ENCODE data around the gene APBA2.

Gene APBA2

GRCh38 chr15:28909958-28910500, 24.3 kb downstream of the APBA2 start:
- TF ChIP-seq POLR2A (IDR thresholded peaks at IDR 0.05; ENCODE audit: low read length), result no peak
- no peak for TF ChIP-seq GATA1 (IDR thresholded peaks at IDR 0.05; ENCODE audit: low read depth, low read length)
- DNase-seq, result no peak

GRCh38 chr15:28911310-28911931, 25.6 kb downstream of the APBA2 start:
- TF ChIP-seq GATA1 (IDR thresholded peaks at IDR 0.05; ENCODE audit: low read depth, low read length) (no peak), POLR2A (IDR thresholded peaks at IDR 0.05; ENCODE audit: low read length) (no peak)
- DNase-seq, result peak; percentile 81 to 91

GRCh38 chr15:28912422-28912821, 26.6 kb downstream of the APBA2 start:
- peak; percentile 63 to 67 for DNase-seq
- TF ChIP-seq GATA1 (IDR thresholded peaks at IDR 0.05; ENCODE audit: low read depth, low read length) (no peak), POLR2A (IDR thresholded peaks at IDR 0.05; ENCODE audit: low read length) (no peak)

GRCh38 chr15:28913171-28913765, 27.5 kb downstream of the APBA2 start:
- TF ChIP-seq POLR2A (IDR thresholded peaks at IDR 0.05; ENCODE audit: low read length), result no peak
- no peak for TF ChIP-seq GATA1 (IDR thresholded peaks at IDR 0.05; ENCODE audit: low read depth, low read length)
- no peak for DNase-seq

- TF ChIP-seq GATA1 (IDR thresholded peaks at IDR 0.05; ENCODE audit: low read depth, low read length) (no peak), POLR2A (IDR thresholded peaks at IDR 0.05; ENCODE audit: low read length) (no peak)
- no peak for DNase-seq
Observed at GRCh38 chr15:28914046-28914445, 28.3 kb downstream of the APBA2 start.

GRCh38 chr15:28914483-28915023, 28.8 kb downstream of the APBA2 start:
- no peak for TF ChIP-seq GATA1 (IDR thresholded peaks at IDR 0.05; ENCODE audit: low read depth, low read length)
- TF ChIP-seq POLR2A (IDR thresholded peaks at IDR 0.05; ENCODE audit: low read length), result no peak
- peak; percentile 30 to 63 for DNase-seq

GRCh38 chr15:28915041-28915810, 29.5 kb downstream of the APBA2 start:
- DNase-seq, result peak in 1 of 2 experiments; percentile 16
- no peak for TF ChIP-seq POLR2A (IDR thresholded peaks at IDR 0.05; ENCODE audit: low read length)
- no peak for TF ChIP-seq GATA1 (IDR thresholded peaks at IDR 0.05; ENCODE audit: low read depth, low read length)

- TF ChIP-seq POLR2A (IDR thresholded peaks at IDR 0.05; ENCODE audit: low read length) (no peak), GATA1 (IDR thresholded peaks at IDR 0.05; ENCODE audit: low read depth, low read length) (no peak)
Observed at GRCh38 chr15:28915935-28916334, 30.2 kb downstream of the APBA2 start.

GRCh38 chr15:28917791-28918140, 32.0 kb downstream of the APBA2 start:
- TF ChIP-seq GATA1 (IDR thresholded peaks at IDR 0.05; ENCODE audit: low read depth, low read length) (no peak), POLR2A (IDR thresholded peaks at IDR 0.05; ENCODE audit: low read length) (no peak)
- DNase-seq, result no peak

More at GRCh38 chr15:28915935-28916334, 30.2 kb downstream of the APBA2 start:
- DNase-seq, result no peak

GRCh38 chr15:28918141-28918983, 32.6 kb downstream of the APBA2 start:
- DNase-seq, result peak in 1 of 2 experiments; percentile 10
- TF ChIP-seq GATA1 (IDR thresholded peaks at IDR 0.05; ENCODE audit: low read depth, low read length) (no peak), POLR2A (IDR thresholded peaks at IDR 0.05; ENCODE audit: low read length) (no peak)

GRCh38 chr15:28919201-28919635, 33.4 kb downstream of the APBA2 start:
- TF ChIP-seq GATA1 (IDR thresholded peaks at IDR 0.05; ENCODE audit: low read depth, low read length), result no peak
- TF ChIP-seq POLR2A (IDR thresholded peaks at IDR 0.05; ENCODE audit: low read length), result no peak
- DNase-seq, result no peak

GRCh38 chr15:28919679-28920655, 34.2 kb downstream of the APBA2 start:
- DNase-seq, result no peak
- TF ChIP-seq POLR2A (IDR thresholded peaks at IDR 0.05; ENCODE audit: low read length) (no peak), GATA1 (IDR thresholded peaks at IDR 0.05; ENCODE audit: low read depth, low read length) (no peak)
